CD4-positive, CD25-positive, alpha-beta regulatory T cell (primary cell): ENCODE data around the gene DAD1. TPM values are rescaled to one million over a fixed set of nuclear protein-coding genes. Genes with fewer than 3 reads are reported as not detected.
A peak's percentile ranks its signal among the peaks of the same experiment; 100 is the strongest.

Experiments used
- ATAC-seq, 2 donors: fragments of 150-1000 bp; cut with Tn5 transposase; one replicate each; pipeline ENCODE4 v1.10.0; 2021; ENCODE audit warnings: low read depth in 2 of 2, moderate number of reproducible peaks in 2 of 2, moderate library complexity in 1 of 2
- DNase-seq, 3 donors: peaks; one replicate each; pipeline versions ENCODE4 v3.0.0 to v3.0.0-alpha.2; 2012 to 2022; ENCODE audit warnings: mixed read lengths in 1 of 3
- H3K27ac ChIP-seq: one replicate; pipeline ENCODE4 v1.7.0; 2013; ENCODE audit warnings: mild to moderate bottlenecking, low read length; ENCODE audit not compliant: insufficient read depth, poor library complexity, severe bottlenecking
- H3K27me3 ChIP-seq: one replicate; pipeline ENCODE4 v1.7.0; 2013; ENCODE audit warnings: low read length; ENCODE audit not compliant: control insufficient read depth, insufficient read depth
- H3K36me3 ChIP-seq: one replicate; pipeline ENCODE4 v1.7.0; 2013; ENCODE audit warnings: mild to moderate bottlenecking, low read length, moderate library complexity; ENCODE audit not compliant: control insufficient read depth, insufficient read depth
- H3K4me1 ChIP-seq: 2 replicates; pipeline ENCODE4 v1.7.0; 2013; ENCODE audit warnings: mild to moderate bottlenecking, low read length; ENCODE audit not compliant: insufficient read depth, control insufficient read depth, poor library complexity, severe bottlenecking
- H3K4me3 ChIP-seq: one replicate; pipeline ENCODE4 v1.7.0; 2013; ENCODE audit warnings: low read depth, mild to moderate bottlenecking, low read length, moderate library complexity
- H3K9me3 ChIP-seq, 2 experiments: 1 replicate in 1 of 2; 2 replicates in 1 of 2; pipeline ENCODE4 v1.7.0; 2013; ENCODE audit warnings: low read length in 2 of 2, mild to moderate bottlenecking in 1 of 2, moderate library complexity in 1 of 2; ENCODE audit not compliant: control insufficient read depth in 2 of 2
- H3K27ac Mint-ChIP-seq, 3 donors: one replicate each; pipeline ENCODE4 v1.8.0; 2020 to 2022; ENCODE audit warnings: mild to moderate bottlenecking in 3 of 3, mixed read lengths in 3 of 3, moderate library complexity in 2 of 3
- H3K27me3 Mint-ChIP-seq: one replicate; pipeline ENCODE4 v1.8.0; 2022; ENCODE audit warnings: mild to moderate bottlenecking, mixed read lengths
- H3K36me3 Mint-ChIP-seq: one replicate; pipeline ENCODE4 v1.8.0; 2020; ENCODE audit warnings: mixed read lengths
- H3K4me1 Mint-ChIP-seq, 4 donors: one replicate each; pipeline ENCODE4 v1.8.0; 2020 to 2022; ENCODE audit warnings: mixed read lengths in 4 of 4, mild to moderate bottlenecking in 1 of 4
- H3K4me3 Mint-ChIP-seq, 4 donors: one replicate each; pipeline ENCODE4 v1.8.0; 2020 to 2022; ENCODE audit warnings: mild to moderate bottlenecking in 4 of 4, mixed read lengths in 4 of 4, moderate library complexity in 3 of 4
- H3K9me3 Mint-ChIP-seq, 7 donors: one replicate each; pipeline ENCODE4 v1.8.0; 2020 to 2022; ENCODE audit warnings: mixed read lengths in 7 of 7, mild to moderate bottlenecking in 3 of 7, moderate library complexity in 2 of 7
- polyA plus RNA-seq, 4 donors: library from polyadenylated mRNA; unstranded; fragments of 300-500 nt; fragmentation: Illumina TruSeq; gene quantifications; one replicate each; pipeline ENCODE4 v1.2.3, GENCODE V29; 2021
- total RNA-seq: library from RNA; stranded (reverse); gene quantifications from one replicate; pipeline ENCODE4 v1.2.3, GENCODE V29; 2022

Gene DAD1
- total and polyA plus RNA-seq, 5 donors from 2014 or later = 81.8 to 720 (median 683) TPM

GRCh38 chr14:22551605-22551997, 37.4 kb downstream of the DAD1 start:
- H3K4me3 ChIP-seq = peak overlapping the region; percentile 69
- no peaks in the 10 kb centered on the region for H3K9me3 ChIP-seq
- H3K4me1 Mint-ChIP-seq = peaks cover 43 to 95% (median 83%) of the 10 kb centered on the region in 4 donors
- peak overlapping the region; percentile 99 for H3K27ac ChIP-seq
- no peaks in the 10 kb centered on the region for H3K27me3 ChIP-seq
- ATAC-seq (no peak), DNase-seq (peak in 1 of 3 donors; percentile 52)
- peaks cover 62% of the 10 kb centered on the region for H3K36me3 ChIP-seq
- peaks cover 10% of the 10 kb centered on the region for H3K27me3 Mint-ChIP-seq
- peaks cover 97% of the 10 kb centered on the region for H3K4me1 ChIP-seq
- H3K27ac Mint-ChIP-seq = peak overlapping the region; percentile 98 to 100 (median 99)
- H3K36me3 Mint-ChIP-seq = peaks cover 66% of the 10 kb centered on the region
- H3K4me3 Mint-ChIP-seq = peak overlapping the region; percentile 79 to 88 (median 84)
- H3K9me3 Mint-ChIP-seq = peaks cover 0 to 2% (median 0%) of the 10 kb centered on the region in 7 donors

- DNase-seq (peak; percentile 63 to 90 (median 66)), ATAC-seq (peak; percentile 67 to 69)
- peak overlapping the region; percentile 69 for H3K4me3 ChIP-seq
- H3K4me1 ChIP-seq = peaks cover 100% of the 10 kb centered on the region
- no peaks in the 10 kb centered on the region for H3K27me3 Mint-ChIP-seq
- H3K27ac Mint-ChIP-seq = peak overlapping the region; percentile 98 to 100 (median 99)
- peaks cover 80% of the 10 kb centered on the region for H3K36me3 Mint-ChIP-seq
- H3K27ac ChIP-seq = peak overlapping the region; percentile 99
- peak overlapping the region; percentile 79 to 88 (median 84) for H3K4me3 Mint-ChIP-seq
- no peaks in the 10 kb centered on the region for H3K9me3 Mint-ChIP-seq
- no peaks in the 10 kb centered on the region for H3K27me3 ChIP-seq
- no peaks in the 10 kb centered on the region for H3K9me3 ChIP-seq
- H3K4me1 Mint-ChIP-seq = peaks cover 37 to 96% (median 83%) of the 10 kb centered on the region in 4 donors
- H3K36me3 ChIP-seq = peaks cover 76% of the 10 kb centered on the region
Observed at GRCh38 chr14:22549981-22550673, 38.9 kb downstream of the DAD1 start.

GRCh38 chr14:22549324-22549962, 39.6 kb downstream of the DAD1 start:
- H3K4me3 ChIP-seq = peak overlapping the region; percentile 69
- no peaks in the 10 kb centered on the region for H3K27me3 Mint-ChIP-seq
- H3K4me1 ChIP-seq = peaks cover 100% of the 10 kb centered on the region
- peak overlapping the region; percentile 98 to 100 (median 99) for H3K27ac Mint-ChIP-seq
- H3K27ac ChIP-seq = peak overlapping the region; percentile 99
- ATAC-seq = no peak
- no peaks in the 10 kb centered on the region for H3K9me3 ChIP-seq
- H3K4me3 Mint-ChIP-seq = peak overlapping the region; percentile 79 to 88 (median 84)
- H3K27me3 ChIP-seq = no peaks in the 10 kb centered on the region
- H3K36me3 ChIP-seq = peaks cover 83% of the 10 kb centered on the region
- no peak for DNase-seq
- no peaks in the 10 kb centered on the region for H3K9me3 Mint-ChIP-seq
- peaks cover 87% of the 10 kb centered on the region for H3K36me3 Mint-ChIP-seq
- H3K4me1 Mint-ChIP-seq = peaks cover 40 to 96% (median 85%) of the 10 kb centered on the region in 4 donors

- no peaks in the 10 kb centered on the region for H3K27me3 Mint-ChIP-seq
- DNase-seq (no peak), ATAC-seq (no peak)
- peak overlapping the region; percentile 96 to 100 (median 99) for H3K27ac Mint-ChIP-seq
- peak overlapping the region; percentile 82 to 90 (median 88) for H3K4me3 Mint-ChIP-seq
- Histone ChIP-seq H3K9me3 (no peaks in the 10 kb centered on the region), H3K27me3 (no peaks in the 10 kb centered on the region), H3K27ac (peak overlapping the region; percentile 99), H3K4me3 (peak overlapping the region; percentile 87), H3K4me1 (peaks cover 100% of the 10 kb centered on the region), H3K36me3 (peaks cover 93% of the 10 kb centered on the region)
- peaks cover 41 to 98% (median 88%) of the 10 kb centered on the region in 4 donors for H3K4me1 Mint-ChIP-seq
- H3K36me3 Mint-ChIP-seq = peaks cover 93% of the 10 kb centered on the region
- no peaks in the 10 kb centered on the region for H3K9me3 Mint-ChIP-seq
Observed at GRCh38 chr14:22547948-22548750, 40.9 kb downstream of the DAD1 start.

GRCh38 chr14:22547313-22547947, 41.6 kb downstream of the DAD1 start:
- H3K27ac Mint-ChIP-seq = peak overlapping the region; percentile 96 to 100 (median 99)
- DNase-seq = no peak
- no peak for ATAC-seq
- H3K27me3 Mint-ChIP-seq = no peaks in the 10 kb centered on the region
- peaks cover 94% of the 10 kb centered on the region for H3K36me3 Mint-ChIP-seq
- no peaks in the 10 kb centered on the region for H3K9me3 Mint-ChIP-seq
- peaks cover 44 to 98% (median 87%) of the 10 kb centered on the region in 4 donors for H3K4me1 Mint-ChIP-seq
- Histone ChIP-seq H3K9me3 (no peaks in the 10 kb centered on the region), H3K4me3 (peak overlapping the region; percentile 87), H3K27ac (peak overlapping the region; percentile 99), H3K4me1 (peaks cover 100% of the 10 kb centered on the region), H3K27me3 (no peaks in the 10 kb centered on the region), H3K36me3 (peaks cover 94% of the 10 kb centered on the region)
- peak overlapping the region; percentile 82 to 90 (median 88) for H3K4me3 Mint-ChIP-seq

GRCh38 chr14:22546722-22547071, 42.3 kb downstream of the DAD1 start:
- no peak for DNase-seq
- Mint-ChIP-seq H3K27ac (peak overlapping the region; percentile 96 to 100 (median 99)), H3K27me3 (no peaks in the 10 kb centered on the region), H3K9me3 (no peaks in the 10 kb centered on the region), H3K36me3 (peaks cover 94% of the 10 kb centered on the region), H3K4me1 (peaks cover 46 to 98% (median 86%) of the 10 kb centered on the region in 4 donors), H3K4me3 (peak overlapping the region; percentile 82 to 90 (median 88))
- Histone ChIP-seq H3K27ac (peak overlapping the region; percentile 99), H3K27me3 (no peaks in the 10 kb centered on the region), H3K4me1 (peaks cover 100% of the 10 kb centered on the region), H3K36me3 (peaks cover 94% of the 10 kb centered on the region), H3K9me3 (no peaks in the 10 kb centered on the region), H3K4me3 (peak overlapping the region; percentile 87)
- ATAC-seq = no peak
